ENCODE data around the gene OR4D9. TPM values are rescaled to one million over a fixed set of nuclear protein-coding genes. Genes with fewer than 3 reads are reported as not detected.

OR4D9 gene
- total RNA-seq, 4 donors from 2014 or later = not detected

- TF ChIP-seq POLR2A (IDR thresholded peaks at IDR 0.05) = peak in 1 of 2 donors; percentile 23
- no peak for TF ChIP-seq CTCF (IDR thresholded peaks at IDR 0.05)
- Histone ChIP-seq H3K4me1 (peaks cover 0 to 9% (median 2%) of the 10 kb centered on the region in 4 donors), H3K9me3 (no peaks in the 10 kb centered on the region), H3K4me3 (peak overlapping the region; percentile 64 to 72 (median 67)), H3K27me3 (no peaks in the 10 kb centered on the region), H3K27ac (peak overlapping the region; percentile 76 to 92 (median 82)), H3K36me3 (no peaks in the 10 kb centered on the region)
- DNase-seq = peak; percentile 87 to 96 (median 92)
These were observed 49.5 kb downstream of the OR4D9 start for GRCh38 chr11:59560702-59561473.

DNA sequence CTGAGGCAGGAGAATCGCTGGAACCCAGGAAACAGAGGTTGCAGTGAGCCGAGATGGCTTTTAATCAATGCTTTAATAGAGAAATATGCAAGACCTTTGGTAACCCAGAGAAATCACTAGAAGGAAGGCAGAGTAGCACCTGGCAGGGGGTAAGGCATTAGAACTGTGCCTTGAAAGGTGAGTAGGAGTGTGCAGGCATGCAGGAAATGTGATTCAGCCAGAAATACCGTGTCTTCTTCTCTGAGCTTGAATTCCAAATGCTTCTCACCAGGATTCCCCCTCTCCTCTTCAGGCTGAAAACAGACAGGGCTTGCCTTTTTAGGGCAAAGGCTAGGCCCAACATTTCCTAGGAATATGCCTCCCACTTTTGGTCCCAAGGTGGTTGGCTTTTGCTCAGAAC lies 51.0 kb downstream of the OR4D9 start:
- no peak overlapping the region for H3K4me3 ChIP-seq
- H3K4me1 ChIP-seq = peaks cover 0 to 9% (median 2%) of the 10 kb centered on the region in 4 donors
- no peaks in the 10 kb centered on the region for H3K9me3 ChIP-seq
- peak overlapping the region in 1 of 4 donors; percentile 0 for H3K27ac ChIP-seq
- no peaks in the 10 kb centered on the region for H3K27me3 ChIP-seq
- TF ChIP-seq CTCF (IDR thresholded peaks at IDR 0.05) (no peak), POLR2A (IDR thresholded peaks at IDR 0.05) (no peak)
- no peak for DNase-seq
- H3K36me3 ChIP-seq = no peaks in the 10 kb centered on the region

Other genes with a start within 250 kb of the OR4D9 start
- gene OR5AN1, start 152.6 kb upstream of the OR4D9 start, total RNA-seq = not detected
- not detected for gene OR5A2, start 85.1 kb upstream of the OR4D9 start, total RNA-seq
- not detected for gene OR5A1, start 75.1 kb upstream of the OR4D9 start, total RNA-seq
- gene OR4D6, start 54.6 kb upstream of the OR4D9 start, total RNA-seq = not detected
- not detected for gene OR4D10, start 38.2 kb upstream of the OR4D9 start, total RNA-seq
- not detected for gene OR4D11, start 8.0 kb upstream of the OR4D9 start, total RNA-seq
- gene OSBP, start 104.2 kb downstream of the OR4D9 start, total RNA-seq = 100 to 1,000 TPM in 1 of 4 donors, 10 to 100 TPM in 3; 53.8 to 106 (median 58.7) TPM
- 10 to 100 TPM; 19.0 to 25.6 (median 22.9) TPM for gene PATL1, start 157.5 kb downstream of the OR4D9 start, total RNA-seq
- gene OR10V1, start 202.3 kb downstream of the OR4D9 start, total RNA-seq = not detected
- gene STX3, start 243.8 kb downstream of the OR4D9 start, total RNA-seq = 100 to 1,000 TPM in 3 of 4 donors, 10 to 100 TPM in 1; 77.7 to 167 (median 121) TPM